ENCODE measurements around the gene AFAP1.

DNA sequence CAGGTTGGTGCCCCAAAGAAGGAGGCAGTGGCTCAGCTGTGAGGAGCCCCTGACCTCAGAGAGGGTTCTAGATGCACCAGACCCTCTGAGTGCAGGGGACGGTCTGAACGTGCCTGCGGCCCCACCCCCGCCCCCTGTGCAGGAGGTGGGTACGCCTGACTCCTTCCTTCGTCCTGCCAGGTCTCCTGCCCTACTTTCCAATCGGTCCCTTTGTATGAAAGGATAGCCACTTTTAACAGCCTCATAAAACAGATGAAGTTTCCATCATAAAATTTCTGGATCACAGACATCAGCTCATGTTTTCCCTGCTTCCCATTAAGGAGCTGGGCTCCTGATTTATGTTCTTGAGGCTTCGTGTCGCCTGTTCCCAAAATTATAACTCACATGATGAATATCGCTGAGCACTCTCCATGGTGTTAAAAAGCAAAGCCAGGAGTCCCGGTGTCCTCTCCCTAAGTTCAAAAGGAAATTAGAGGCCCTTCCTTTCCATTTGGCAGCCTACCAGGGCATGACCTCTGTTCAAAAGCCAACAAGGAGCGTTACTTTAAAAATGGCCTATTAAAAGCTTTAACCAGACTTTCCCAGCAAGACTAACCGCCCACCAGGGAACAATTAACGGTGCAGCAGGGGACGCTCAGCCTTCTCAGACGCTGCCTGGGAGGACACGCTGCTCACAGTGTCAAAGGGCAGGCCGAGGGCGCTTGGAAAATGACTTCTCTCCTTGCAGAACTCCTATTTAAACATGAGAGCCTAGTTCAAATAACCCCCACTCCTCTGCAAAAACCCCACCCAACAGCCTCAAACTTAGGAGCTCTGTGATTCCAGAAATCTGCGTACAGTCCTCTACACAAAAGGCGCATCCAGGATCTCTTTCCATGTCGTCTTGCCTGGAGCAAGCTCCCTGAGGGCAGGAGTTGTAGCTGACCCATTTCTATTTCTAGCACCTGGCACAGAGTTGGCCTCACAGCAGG lies 181.9 kb downstream of the AFAP1 start:
- TF ChIP-seq CTCF (IDR thresholded peaks at IDR 0.05) (no peak), POLR2A (IDR thresholded peaks at IDR 0.05) (no peak)

Measured in Peyer's patch (tissue), 4 donors.